Pons (tissue), 1 donor: ENCODE measurements around the gene PACS1.
A peak's percentile ranks its signal among the peaks of the same experiment; 100 is the strongest.

Experiments
- DNase-seq: peaks from one replicate; pipeline ENCODE4 v3.0.0-alpha.2; 2016; ENCODE audit warnings: low spot score

Gene PACS1

DNA sequence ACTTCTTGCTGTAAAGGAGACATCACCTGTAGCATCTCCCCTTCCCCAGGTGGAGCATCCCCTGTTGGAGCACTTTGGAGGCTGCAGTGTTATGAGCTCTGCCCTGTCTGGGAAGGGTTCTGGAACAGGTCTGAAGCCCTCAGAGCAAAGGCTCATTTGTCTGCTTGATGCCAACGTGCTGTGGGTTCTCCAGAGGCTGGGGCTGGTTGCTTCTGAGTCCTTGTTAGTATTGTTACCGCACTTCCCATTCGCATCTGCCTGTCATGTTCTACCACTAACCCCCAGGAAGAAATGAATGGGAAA lies 73.1 kb downstream of the PACS1 start:
- no peak for DNase-seq

DNA sequence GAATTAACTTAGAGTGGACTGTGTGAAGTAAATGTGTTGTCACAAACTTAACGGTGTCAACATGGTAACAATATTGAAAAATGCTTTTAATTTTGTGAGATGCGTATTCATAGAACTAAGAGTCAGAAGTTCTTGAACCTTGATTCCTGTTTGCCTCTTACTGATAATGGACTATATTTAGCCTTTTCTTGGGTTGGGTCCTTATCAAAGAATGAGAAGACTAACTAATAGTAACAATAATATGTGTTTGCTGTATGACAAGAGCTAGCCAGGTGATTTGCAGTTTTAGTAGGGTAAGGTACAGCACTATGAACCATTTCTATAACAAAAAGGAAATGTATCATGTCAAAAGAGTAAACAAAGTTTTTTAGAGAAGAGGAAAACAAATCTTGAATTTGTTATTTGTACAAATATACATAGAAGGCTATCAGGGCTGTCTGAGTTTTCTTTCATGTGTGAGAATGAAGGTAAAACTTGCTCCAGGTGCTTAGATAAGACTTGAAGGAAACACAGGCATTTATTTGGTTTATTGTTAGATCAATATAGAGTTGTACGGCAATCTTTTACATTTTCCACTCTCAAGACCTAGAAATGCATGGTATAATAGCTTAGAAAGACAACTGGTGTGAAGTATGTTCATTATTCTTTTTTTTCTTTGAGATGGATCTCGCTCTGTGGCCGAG lies 74.1 kb downstream of the PACS1 start:
- DNase-seq: no peak

GRCh38 chr11:66146074-66146473 lies 76.0 kb downstream of the PACS1 start:
- DNase-seq: no peak

GRCh38 chr11:66146940-66147339 lies 76.9 kb downstream of the PACS1 start:
- DNase-seq: no peak

- DNase-seq: peak; percentile 9
These were observed 80.1 kb downstream of the PACS1 start for GRCh38 chr11:66150140-66150539.

DNA sequence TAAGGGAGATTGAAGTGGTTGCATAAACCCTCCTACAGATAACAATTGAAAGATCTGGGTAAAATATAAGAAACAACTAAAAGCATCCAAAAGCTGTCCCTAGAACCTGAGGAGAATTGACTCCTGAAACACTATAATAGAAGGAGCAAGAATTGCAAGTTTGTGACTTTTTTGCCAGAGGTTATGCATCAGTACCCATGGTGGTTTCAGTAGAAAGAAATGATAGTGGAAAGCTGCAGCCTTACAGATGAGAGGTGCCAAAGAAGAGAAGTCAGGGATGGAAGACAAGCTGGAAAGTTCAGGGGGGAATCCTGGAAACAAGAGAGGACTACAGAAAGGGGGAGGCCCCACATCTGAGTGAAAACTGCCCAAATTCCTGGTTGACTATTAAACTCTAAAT lies 80.7 kb downstream of the PACS1 start:
- no peak for DNase-seq

DNA sequence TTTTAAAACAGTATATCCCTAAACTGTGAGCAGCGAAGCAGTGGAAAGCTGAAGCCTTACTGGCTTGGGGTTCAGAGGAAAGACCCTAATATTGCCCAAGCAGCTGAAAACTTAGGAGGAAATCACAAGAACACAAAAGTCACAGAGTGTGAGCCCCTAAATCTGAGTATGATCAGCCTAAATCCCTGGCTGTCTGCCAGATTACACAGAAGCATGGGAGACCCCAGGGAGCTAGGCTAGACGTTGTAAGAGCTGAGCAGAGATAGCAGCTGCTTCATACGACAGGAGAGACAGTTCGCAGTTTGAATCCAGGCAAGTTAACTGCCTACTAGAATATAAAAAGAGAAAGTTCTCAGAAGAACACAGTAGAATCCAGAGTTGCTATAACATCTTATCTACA lies 81.2 kb downstream of the PACS1 start:
- DNase-seq: no peak

DNA sequence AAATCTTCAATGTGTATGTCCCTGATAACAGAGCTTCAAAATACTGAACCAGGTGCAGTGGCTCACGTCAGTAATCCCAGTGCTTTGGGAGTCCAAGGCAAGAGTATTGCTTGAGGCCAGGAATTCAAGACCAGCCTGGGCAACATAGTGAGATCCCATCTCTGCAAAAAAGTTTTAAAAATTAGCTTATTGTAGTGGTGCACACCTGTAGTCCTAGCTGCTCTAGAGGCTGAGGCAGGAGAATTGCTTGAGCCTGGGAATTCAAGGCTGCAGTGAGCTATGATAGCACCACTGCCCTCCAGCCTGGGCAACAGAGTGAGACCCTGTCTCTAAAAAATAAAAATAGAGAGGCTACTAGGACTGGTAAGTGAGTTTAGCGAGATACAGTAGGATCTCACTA lies 84.0 kb downstream of the PACS1 start:
- no peak for DNase-seq

DNA sequence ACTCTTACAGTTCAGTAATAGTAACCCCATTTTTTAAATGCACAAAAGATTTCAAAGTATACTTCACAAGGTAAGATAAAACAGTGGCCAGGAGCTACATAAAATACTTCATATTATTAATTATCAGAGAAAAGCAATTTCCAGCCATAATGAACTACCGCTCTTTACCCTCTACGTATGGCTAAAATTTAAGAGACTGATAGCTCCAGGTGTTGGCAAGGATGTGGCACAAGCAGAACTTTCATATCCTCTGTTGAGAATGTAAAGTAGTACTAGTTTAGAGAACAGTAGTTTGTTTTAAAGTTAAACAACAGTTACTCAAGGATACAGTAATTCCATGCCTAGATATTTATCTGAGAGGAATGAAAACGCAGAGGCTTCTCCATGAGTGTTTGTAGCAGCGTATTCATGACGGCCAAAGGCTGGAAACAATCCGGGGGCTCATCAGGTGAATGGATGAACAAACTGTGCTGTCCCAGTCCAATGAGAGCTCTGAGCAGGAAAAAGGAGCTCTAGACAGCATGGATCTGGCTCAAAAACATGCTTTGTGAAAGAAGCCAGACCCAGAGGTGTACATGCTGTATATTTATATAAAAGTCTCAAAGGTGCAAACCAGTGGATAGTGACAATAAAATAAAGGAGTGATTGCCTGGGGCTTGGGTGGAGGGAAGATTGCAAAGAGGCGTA lies 85.5 kb downstream of the PACS1 start:
- no peak for DNase-seq

DNA sequence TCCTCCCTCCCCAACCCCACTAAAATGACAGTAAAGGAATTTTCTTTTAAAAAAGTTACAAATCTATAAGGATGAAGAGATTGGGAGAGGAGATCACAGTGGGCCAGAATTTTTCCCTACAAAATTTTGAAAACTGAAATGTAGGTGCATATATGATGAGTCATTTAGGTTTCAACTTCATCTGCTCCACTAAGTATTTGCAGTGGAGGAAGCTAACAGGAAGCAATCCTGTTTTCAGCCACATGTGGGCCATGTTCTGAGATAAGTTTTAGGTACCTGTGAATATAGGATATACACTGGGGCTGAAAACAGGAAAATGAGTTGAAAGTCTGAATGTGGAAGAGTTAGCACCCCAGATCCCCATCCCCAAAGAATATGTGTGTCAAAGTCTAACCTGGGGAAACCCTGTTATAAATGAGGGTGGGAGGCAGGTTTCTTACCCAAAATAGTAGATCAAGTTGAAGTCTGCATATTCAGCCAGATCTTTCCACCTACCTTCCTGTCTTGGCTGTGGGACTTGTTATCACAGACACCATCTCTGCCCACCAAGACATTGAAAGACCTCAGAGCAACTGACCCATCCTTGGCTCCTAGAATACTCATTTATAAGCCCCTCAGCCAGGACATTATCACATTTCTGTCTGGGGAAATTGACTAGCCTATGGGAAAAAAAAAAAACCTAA lies 87.3 kb downstream of the PACS1 start:
- DNase-seq: no peak

GRCh38 chr11:66158156-66158555 lies 88.1 kb downstream of the PACS1 start:
- no peak for DNase-seq

- no peak for DNase-seq
These were observed 89.4 kb downstream of the PACS1 start for GRCh38 chr11:66159324-66159984.

- no peak for DNase-seq
These were observed 90.6 kb downstream of the PACS1 start for GRCh38 chr11:66160709-66161108.

GRCh38 chr11:66168289-66168688 lies 98.2 kb downstream of the PACS1 start:
- no peak for DNase-seq

DNA sequence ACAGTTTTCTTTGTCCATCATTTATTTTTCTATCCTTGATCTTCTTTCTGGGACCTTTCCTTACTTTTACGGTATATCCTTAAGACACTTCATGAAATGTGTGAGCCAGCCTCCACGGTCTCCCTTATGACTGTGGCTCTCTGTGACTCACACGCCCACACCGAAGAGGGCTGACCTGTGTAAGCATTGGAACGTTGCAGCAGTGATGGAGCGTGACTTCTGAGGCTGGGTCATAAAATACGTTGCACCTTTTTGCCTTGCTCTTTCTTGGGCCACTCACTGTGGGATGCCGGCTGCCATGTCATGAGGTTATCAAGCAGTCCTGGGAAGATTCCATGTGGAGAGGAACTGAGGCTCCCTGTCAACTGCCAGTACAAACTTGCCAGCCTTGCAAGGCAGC lies 102.1 kb downstream of the PACS1 start:
- DNase-seq: no peak

GRCh38 chr11:66176650-66177049 lies 106.6 kb downstream of the PACS1 start:
- no peak for DNase-seq

DNA sequence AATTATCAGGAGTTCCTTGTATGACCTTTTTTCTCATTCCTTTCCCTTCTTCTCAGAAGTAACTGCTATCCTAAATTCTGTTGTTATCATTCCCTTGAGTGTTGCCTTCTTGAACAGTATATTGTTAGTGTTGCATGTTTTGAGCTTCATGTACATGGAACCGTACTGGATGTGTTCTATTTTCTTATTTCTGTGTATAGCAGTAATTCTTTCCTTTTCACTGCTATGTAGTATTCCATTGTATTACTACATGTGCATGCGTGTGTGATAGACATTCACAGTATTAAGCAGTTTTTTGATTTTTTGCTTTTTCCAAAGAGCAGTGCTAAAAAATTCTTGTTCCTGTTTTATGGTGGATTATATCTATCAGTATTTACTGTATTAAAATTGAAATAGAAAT lies 108.1 kb downstream of the PACS1 start:
- DNase-seq: no peak

- DNase-seq: no peak
These were observed 108.8 kb downstream of the PACS1 start for GRCh38 chr11:66178871-66179270.

DNA sequence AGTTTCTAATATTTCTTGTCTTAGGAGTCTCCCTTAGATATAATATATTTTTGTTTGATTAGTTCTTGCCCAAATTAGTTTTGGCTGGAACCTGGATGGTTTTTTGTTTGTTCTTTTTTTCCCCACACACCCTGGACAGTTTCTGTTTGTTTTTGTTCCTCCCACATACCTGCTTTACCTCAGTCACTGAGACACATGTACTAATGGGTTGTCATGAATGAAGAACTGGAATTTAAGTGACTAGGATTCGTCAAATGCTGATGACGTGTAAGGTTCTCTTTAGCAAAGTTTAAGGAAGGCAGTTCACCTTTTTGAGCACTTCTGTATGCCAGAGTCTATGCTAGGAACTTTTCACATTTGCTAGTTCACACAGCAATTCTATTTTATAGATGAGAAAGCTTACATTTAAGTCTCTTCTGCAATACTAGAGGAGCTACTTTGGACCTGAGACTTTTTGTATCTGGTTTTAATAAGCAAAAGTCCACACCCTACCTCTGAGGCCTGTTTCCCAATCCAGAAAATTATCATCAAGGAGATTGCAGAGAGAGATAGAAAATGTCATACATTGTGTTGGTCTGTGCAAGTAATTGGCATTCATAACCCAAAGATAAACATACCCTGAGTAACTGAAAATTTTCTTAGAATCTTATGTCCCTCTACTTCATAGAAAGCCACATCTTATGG lies 111.7 kb downstream of the PACS1 start:
- no peak for DNase-seq

GRCh38 chr11:66183494-66184048 lies 113.5 kb downstream of the PACS1 start:
- DNase-seq: peak; percentile 44

DNA sequence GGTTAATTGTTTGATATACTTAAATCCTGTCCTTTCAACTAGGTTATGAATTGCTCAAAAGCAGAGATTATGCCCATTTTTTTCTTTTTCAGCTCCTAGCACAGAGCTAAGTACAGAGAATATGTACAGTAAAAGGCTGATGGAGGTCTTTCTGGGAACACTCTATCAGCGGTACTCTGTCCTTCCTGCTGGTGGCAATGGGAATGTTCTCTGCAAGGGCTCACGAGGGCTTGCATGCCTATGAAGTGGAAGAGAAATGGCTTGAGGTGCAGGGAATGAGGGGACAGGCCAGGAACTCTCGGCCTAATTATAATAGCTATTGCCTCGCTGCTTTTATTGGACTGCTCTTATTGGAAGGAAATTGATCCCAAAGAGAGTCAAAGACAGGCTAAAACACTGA lies 114.7 kb downstream of the PACS1 start:
- DNase-seq: no peak

DNA sequence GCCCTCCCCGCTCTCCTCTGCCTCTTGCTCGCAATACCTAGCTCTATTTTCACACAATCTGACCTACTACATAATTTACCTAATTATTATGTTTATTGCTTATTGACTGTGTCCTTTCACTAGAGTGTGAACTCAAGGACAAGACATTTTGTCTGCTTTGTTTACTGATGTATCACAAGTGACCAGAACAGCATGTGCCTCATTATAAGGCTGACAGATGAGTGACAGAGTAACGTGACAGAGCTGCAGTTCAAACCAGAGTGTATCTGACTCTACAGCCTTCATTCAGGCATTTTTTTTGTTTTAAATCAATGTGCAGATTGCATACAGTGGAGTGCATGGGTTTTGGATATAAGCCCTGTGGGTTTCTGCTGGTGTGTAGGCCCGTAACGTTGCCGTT lies 116.4 kb downstream of the PACS1 start:
- DNase-seq: no peak
